ENCODE data around the gene UNC119B.

Gene UNC119B

GRCh38 chr12:120741476-120742421 lies 31.5 kb downstream of the UNC119B start:
- no peak for DNase-seq

- no peak for DNase-seq
Measured at GRCh38 chr12:120744922-120745493, 34.8 kb downstream of the UNC119B start.

GRCh38 chr12:120748242-120748641 lies 38.0 kb downstream of the UNC119B start:
- DNase-seq = no peak

- no peak for DNase-seq
Measured at GRCh38 chr12:120749256-120749655, 39.0 kb downstream of the UNC119B start.

- no peak for DNase-seq
Measured at GRCh38 chr12:120750806-120751205, 40.5 kb downstream of the UNC119B start.

GRCh38 chr12:120751389-120751788 lies 41.1 kb downstream of the UNC119B start:
- DNase-seq = no peak

GRCh38 chr12:120754792-120755191 lies 44.5 kb downstream of the UNC119B start:
- DNase-seq = no peak

- no peak for DNase-seq
Measured at GRCh38 chr12:120755269-120755668, 45.0 kb downstream of the UNC119B start.

- DNase-seq = no peak
Measured at GRCh38 chr12:120757226-120757742, 47.0 kb downstream of the UNC119B start.

GRCh38 chr12:120757949-120758348 lies 47.7 kb downstream of the UNC119B start:
- DNase-seq = no peak

GRCh38 chr12:120758798-120759590 lies 48.7 kb downstream of the UNC119B start:
- no peak for DNase-seq

- DNase-seq = no peak
Measured at GRCh38 chr12:120759591-120760348, 49.5 kb downstream of the UNC119B start.

- peak; percentile 44 for DNase-seq
Measured at GRCh38 chr12:120760349-120761254, 50.3 kb downstream of the UNC119B start.

GRCh38 chr12:120761519-120761934 lies 51.3 kb downstream of the UNC119B start:
- no peak for DNase-seq

GRCh38 chr12:120762086-120762485 lies 51.8 kb downstream of the UNC119B start:
- DNase-seq = no peak

- no peak for DNase-seq
Measured at GRCh38 chr12:120763250-120763649, 53.0 kb downstream of the UNC119B start.

- no peak for DNase-seq
Measured at GRCh38 chr12:120764816-120765215, 54.6 kb downstream of the UNC119B start.

GRCh38 chr12:120766566-120766965 lies 56.3 kb downstream of the UNC119B start:
- no peak for DNase-seq

GRCh38 chr12:120767071-120768024 lies 57.1 kb downstream of the UNC119B start:
- no peak for DNase-seq

- no peak for DNase-seq
Measured at GRCh38 chr12:120771097-120771496, 60.8 kb downstream of the UNC119B start.

Measured in activated CD4-positive, alpha-beta T cell treated with anti-CD3 and anti-CD28 coated beads, Interleukin-2, Interleukin-6, amounts not matched to agents 100 ng/mL and 50 ng/mL, durations not matched to agents 16 hours and 8 hours (primary cell).